Ovary (tissue), 3 donors: ENCODE data around the gene ABI3.

ENCODE experiments used
- CTCF ChIP-seq, 3 donors: fragments of 450-650 bp in 2 of 3; fragments of 200-600 bp in 1 of 3; IDR thresholded peaks; one replicate each; pipeline versions ENCODE4 v1.5.1 to v1.8.0; 2016 to 2022; ENCODE audit warnings: antibody characterized with exemption in 3 of 3, mild to moderate bottlenecking in 1 of 3
- POLR2A ChIP-seq: fragments of 450-650 bp; IDR thresholded peaks from one replicate; pipeline ENCODE4 v1.6.1; 2017; ENCODE audit warnings: antibody characterized with exemption, mild to moderate bottlenecking, moderate library complexity
- donor health status: DM: no; HTN: no; CAD: no.

GRCh38 chr17:49240619-49241018 lies 30.1 kb downstream of the ABI3 start:
- TF ChIP-seq POLR2A, result no peak
- no peak for TF ChIP-seq CTCF (IDR thresholded peaks at IDR 0.05)
